ENCODE data around the gene B4GALT1. TPM values are rescaled to one million over a fixed set of nuclear protein-coding genes. Genes with fewer than 3 reads are reported as not detected.

The B4GALT1 gene
- total and polyA plus RNA-seq, 2 experiments from 2014 or later, result 74.3 to 140 TPM

GRCh38 chr9:33123407-33124031 lies 43.6 kb downstream of the B4GALT1 start:
- in situ Hi-C loops (cut with MboI), result no loop called here
- Histone ChIP-seq H3K4me2 (ENCODE audit: unreplicated experiment) (no peak overlapping the region), H4K20me1 (ENCODE audit: insufficient read depth) (no peaks in the 10 kb centered on the region), H3K4me3 (no peak overlapping the region), H3K36me3 (ENCODE audit: low read depth) (peaks cover 30% of the 10 kb centered on the region), H3K9me3 (ENCODE audit: low read depth) (no peaks in the 10 kb centered on the region), H3F3A (ENCODE audit: insufficient read depth) (peaks cover 39% of the 10 kb centered on the region), H3K79me2 (ENCODE audit: insufficient read depth) (peaks cover 100% of the 10 kb centered on the region), H3K9me2 (ENCODE audit: insufficient read depth) (no peaks in the 10 kb centered on the region), H2AFZ (no peak overlapping the region), H3K27ac (no peak overlapping the region), H3K4me1 (ENCODE audit: insufficient read depth) (peaks cover 17% of the 10 kb centered on the region), H3K9ac (no peak overlapping the region), H3K27me3 (replicated peaks; ENCODE audit: insufficient read depth) (no peaks in the 10 kb centered on the region)
- TF ChIP-seq EZH2 (IDR thresholded peaks at IDR 0.05; ENCODE audit: insufficient read depth, poor library complexity, severe bottlenecking) (no peak), EZH2phosphoT487 (IDR thresholded peaks at IDR 0.05; ENCODE audit: insufficient read depth, low read depth) (no peak)
- DNase-seq, result no peak
- WGBS, 2 experiments (ENCODE audit: low coverage in 1 of 2, low lambda C conversion rate in 2 of 2, missing lambda C conversion rate in 2 of 2), result 96 to 99% methylated on average over 8 of the region's 8 CpGs

- no peaks in the 10 kb centered on the region for H3K9me2 ChIP-seq (ENCODE audit: insufficient read depth)
- no peak overlapping the region for H3K4me2 ChIP-seq (ENCODE audit: unreplicated experiment)
- H4K20me1 ChIP-seq (ENCODE audit: insufficient read depth), result no peaks in the 10 kb centered on the region
- H3K36me3 ChIP-seq (ENCODE audit: low read depth), result peaks cover 19% of the 10 kb centered on the region; the same call in 1 of the 2 replicates
- no peaks in the 10 kb centered on the region for H3K9me3 ChIP-seq (ENCODE audit: low read depth)
- in situ Hi-C loops (cut with MboI), result no loop called here
- 94 to 100% methylated on average over 1 of the region's 1 CpG for WGBS, 2 experiments (ENCODE audit: low coverage in 1 of 2, low lambda C conversion rate in 2 of 2, missing lambda C conversion rate in 2 of 2)
- H3K27me3 ChIP-seq (replicated peaks; ENCODE audit: insufficient read depth), result no peaks in the 10 kb centered on the region
- H3K79me2 ChIP-seq (ENCODE audit: insufficient read depth), result peaks cover 83% of the 10 kb centered on the region
- peaks cover 57% of the 10 kb centered on the region for H3F3A ChIP-seq (ENCODE audit: insufficient read depth)
- H2AFZ ChIP-seq, result no peak overlapping the region
- H3K9ac ChIP-seq, result no peak overlapping the region
- DNase-seq, result no peak
- TF ChIP-seq EZH2 (IDR thresholded peaks at IDR 0.05; ENCODE audit: insufficient read depth, poor library complexity, severe bottlenecking) (no peak), EZH2phosphoT487 (IDR thresholded peaks at IDR 0.05; ENCODE audit: insufficient read depth, low read depth) (no peak)
- no peak overlapping the region for H3K27ac ChIP-seq
- no peak overlapping the region for H3K4me3 ChIP-seq
- peaks cover 31% of the 10 kb centered on the region for H3K4me1 ChIP-seq (ENCODE audit: insufficient read depth)
These were observed 46.5 kb downstream of the B4GALT1 start for GRCh38 chr9:33120620-33121019.

- no peak for TF ChIP-seq EZH2phosphoT487 (IDR thresholded peaks at IDR 0.05; ENCODE audit: insufficient read depth, low read depth)
- TF ChIP-seq EZH2 (IDR thresholded peaks at IDR 0.05; ENCODE audit: insufficient read depth, poor library complexity, severe bottlenecking), result no peak
- Histone ChIP-seq H4K20me1 (ENCODE audit: insufficient read depth) (no peaks in the 10 kb centered on the region), H3K4me2 (ENCODE audit: unreplicated experiment) (peak overlapping the region; percentile 29), H3K79me2 (ENCODE audit: insufficient read depth) (peaks cover 82% of the 10 kb centered on the region), H3K9ac (0 out of 2 replicates have a peak overlapping the region, but pooled peaks have one; percentile 14), H3K9me3 (ENCODE audit: low read depth) (no peaks in the 10 kb centered on the region), H2AFZ (no peak overlapping the region), H3F3A (ENCODE audit: insufficient read depth) (peaks cover 61% of the 10 kb centered on the region), H3K27ac (peak overlapping the region; percentile 79), H3K4me3 (no peak overlapping the region), H3K4me1 (ENCODE audit: insufficient read depth) (peaks cover 26% of the 10 kb centered on the region), H3K36me3 (ENCODE audit: low read depth) (peaks cover 30% of the 10 kb centered on the region), H3K27me3 (replicated peaks; ENCODE audit: insufficient read depth) (no peaks in the 10 kb centered on the region), H3K9me2 (ENCODE audit: insufficient read depth) (no peaks in the 10 kb centered on the region)
- WGBS, 2 experiments (ENCODE audit: low coverage in 1 of 2, low lambda C conversion rate in 2 of 2, missing lambda C conversion rate in 2 of 2), result 83 to 87% methylated on average over 4 of the region's 4 CpGs
- DNase-seq, result no peak
- in situ Hi-C loops (cut with MboI), result no loop called here
These were observed 49.3 kb downstream of the B4GALT1 start for GRCh38 chr9:33117796-33118195.

GRCh38 chr9:33117306-33117705 lies 49.8 kb downstream of the B4GALT1 start:
- Histone ChIP-seq H3K27ac (peak overlapping the region; percentile 79), H3K9me3 (ENCODE audit: low read depth) (no peaks in the 10 kb centered on the region), H3F3A (ENCODE audit: insufficient read depth) (peaks cover 61% of the 10 kb centered on the region), H3K4me2 (ENCODE audit: unreplicated experiment) (peak overlapping the region; percentile 29), H3K27me3 (replicated peaks; ENCODE audit: insufficient read depth) (no peaks in the 10 kb centered on the region), H3K9ac (peak overlapping the region; percentile 61), H3K4me3 (no peak overlapping the region), H3K9me2 (ENCODE audit: insufficient read depth) (no peaks in the 10 kb centered on the region), H2AFZ (no peak overlapping the region), H4K20me1 (ENCODE audit: insufficient read depth) (no peaks in the 10 kb centered on the region), H3K36me3 (ENCODE audit: low read depth) (peaks cover 35% of the 10 kb centered on the region), H3K79me2 (ENCODE audit: insufficient read depth) (peaks cover 82% of the 10 kb centered on the region), H3K4me1 (ENCODE audit: insufficient read depth) (peaks cover 26% of the 10 kb centered on the region)
- in situ Hi-C loops (cut with MboI), result no loop called here
- no peak for TF ChIP-seq EZH2phosphoT487 (IDR thresholded peaks at IDR 0.05; ENCODE audit: insufficient read depth, low read depth)
- no peak for TF ChIP-seq EZH2 (IDR thresholded peaks at IDR 0.05; ENCODE audit: insufficient read depth, poor library complexity, severe bottlenecking)
- peak; percentile 76 for DNase-seq
- 2 to 5% methylated on average over 1 of the region's 1 CpG for WGBS, 2 experiments (ENCODE audit: low coverage in 1 of 2, low lambda C conversion rate in 2 of 2, missing lambda C conversion rate in 2 of 2)
